ENCODE data around the gene HYAL2. TPM values are rescaled to one million over a fixed set of nuclear protein-coding genes. Genes with fewer than 3 reads are reported as not detected.

Gene HYAL2
- total and polyA plus RNA-seq, 2 of the 8 experiments (the other 6 are each of a cell fraction or from before 2014, with no cell fraction given) = 51.9 to 176 TPM

DNA sequence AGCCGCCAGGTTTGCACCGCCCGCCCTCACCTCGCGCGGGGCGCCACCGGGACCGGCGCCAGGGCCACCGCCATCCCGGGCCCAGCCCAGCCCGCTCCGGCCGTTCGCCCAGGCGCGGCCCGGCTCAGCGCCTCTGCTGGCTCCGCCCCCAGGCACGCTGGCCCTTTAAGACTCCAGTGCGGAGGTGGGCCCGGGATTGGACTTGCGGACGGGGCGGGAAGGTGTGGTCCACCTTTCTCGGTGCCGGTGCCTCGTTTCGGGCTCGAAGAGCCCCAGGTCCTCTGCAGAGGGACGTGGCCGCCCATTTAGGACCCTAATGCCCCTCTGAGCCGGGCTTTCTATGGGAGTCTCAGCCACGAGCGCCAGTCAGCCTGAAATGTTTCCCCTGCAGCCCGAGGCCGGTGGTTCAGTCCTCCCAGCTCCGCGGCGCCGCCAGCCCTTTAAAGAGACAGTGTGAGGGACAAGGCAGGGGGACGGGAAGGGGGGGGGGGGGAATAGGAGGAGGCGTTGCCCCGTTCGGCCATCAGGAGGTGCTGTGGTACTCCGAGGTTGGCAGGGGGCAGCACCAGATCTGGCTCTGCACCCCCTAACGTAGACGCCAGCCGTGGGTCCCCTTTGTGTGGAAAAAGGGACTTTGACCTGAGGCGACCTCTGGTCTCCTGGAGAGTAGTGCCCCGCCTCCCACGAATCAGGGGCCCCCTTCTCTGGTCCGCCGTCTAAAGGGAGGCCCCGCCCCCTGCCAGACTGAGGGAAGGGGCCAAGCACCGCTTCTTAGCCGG is 1.0 kb downstream of the HYAL2 start (continued):
- TF ChIP-seq, protein P1, sequence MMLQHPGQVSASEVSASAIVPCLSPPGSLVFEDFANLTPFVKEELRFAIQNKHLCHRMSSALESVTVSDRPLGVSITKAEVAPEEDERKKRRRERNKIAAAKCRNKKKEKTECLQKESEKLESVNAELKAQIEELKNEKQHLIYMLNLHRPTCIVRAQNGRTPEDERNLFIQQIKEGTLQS (IDR thresholded peaks at IDR 0.05; ENCODE audit: insufficient read depth, low read depth, low read length) = no peak
- peak; percentile 57 for TF ChIP-seq TAF7 (optimal IDR thresholded peaks at IDR 0.05; ENCODE audit: borderline replicate concordance, low read depth, low read length)
- TF ChIP-seq EP300 (IDR thresholded peaks at IDR 0.05; ENCODE audit: borderline replicate concordance in 1 of 2, low read depth in 2 of 2, low read length in 2 of 2) = peak in 1 of 2 experiments; percentile 97; a peak in 2 of 3 replicates
- TF ChIP-seq TEAD4 (IDR thresholded peaks at IDR 0.05; ENCODE audit: low read depth, low read length) = no peak
- no peak for TF ChIP-seq MAFK (IDR thresholded peaks at IDR 0.05; ENCODE audit: low read depth, low read length)
- TF ChIP-seq PHF8 (conservative IDR thresholded peaks at IDR 0.05; ENCODE audit: low read depth, low read length) = peak; percentile 99
- TF ChIP-seq RAD21 (IDR thresholded peaks at IDR 0.05 in 1 of 2, conservative IDR thresholded peaks at IDR 0.05 in 1 of 2; ENCODE audit: low read depth in 2 of 2, low read length in 2 of 2) = 0 out of 4 replicates have a peak, but pooled peaks of 1 of the 2 experiments have one; percentile 20
- TF ChIP-seq, protein P2, sequence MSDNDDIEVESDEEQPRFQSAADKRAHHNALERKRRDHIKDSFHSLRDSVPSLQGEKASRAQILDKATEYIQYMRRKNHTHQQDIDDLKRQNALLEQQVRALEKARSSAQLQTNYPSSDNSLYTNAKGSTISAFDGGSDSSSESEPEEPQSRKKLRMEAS (IDR thresholded peaks at IDR 0.05) = peak; percentile 41
- TF ChIP-seq SIRT6 (IDR thresholded peaks at IDR 0.05; ENCODE audit: low read length) = no peak
- no peak for TF ChIP-seq FOSL1 (IDR thresholded peaks at IDR 0.05; ENCODE audit: insufficient read depth, low read depth, low read length)
- TF ChIP-seq TBP (IDR thresholded peaks at IDR 0.05; ENCODE audit: low read depth, low read length) = peak; percentile 55
- TF ChIP-seq HDAC2 (IDR thresholded peaks at IDR 0.05; ENCODE audit: borderline replicate concordance in 1 of 2, low read depth in 2 of 2, low read length in 2 of 2) = 0 out of 4 replicates have a peak, but pooled peaks of 1 of the 2 experiments have one; percentile 50
- TF ChIP-seq, protein P3, sequence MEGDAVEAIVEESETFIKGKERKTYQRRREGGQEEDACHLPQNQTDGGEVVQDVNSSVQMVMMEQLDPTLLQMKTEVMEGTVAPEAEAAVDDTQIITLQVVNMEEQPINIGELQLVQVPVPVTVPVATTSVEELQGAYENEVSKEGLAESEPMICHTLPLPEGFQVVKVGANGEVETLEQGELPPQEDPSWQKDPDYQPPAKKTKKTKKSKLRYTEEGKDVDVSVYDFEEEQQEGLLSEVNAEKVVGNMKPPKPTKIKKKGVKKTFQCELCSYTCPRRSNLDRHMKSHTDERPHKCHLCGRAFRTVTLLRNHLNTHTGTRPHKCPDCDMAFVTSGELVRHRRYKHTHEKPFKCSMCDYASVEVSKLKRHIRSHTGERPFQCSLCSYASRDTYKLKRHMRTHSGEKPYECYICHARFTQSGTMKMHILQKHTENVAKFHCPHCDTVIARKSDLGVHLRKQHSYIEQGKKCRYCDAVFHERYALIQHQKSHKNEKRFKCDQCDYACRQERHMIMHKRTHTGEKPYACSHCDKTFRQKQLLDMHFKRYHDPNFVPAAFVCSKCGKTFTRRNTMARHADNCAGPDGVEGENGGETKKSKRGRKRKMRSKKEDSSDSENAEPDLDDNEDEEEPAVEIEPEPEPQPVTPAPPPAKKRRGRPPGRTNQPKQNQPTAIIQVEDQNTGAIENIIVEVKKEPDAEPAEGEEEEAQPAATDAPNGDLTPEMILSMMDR (IDR thresholded peaks at IDR 0.05; ENCODE audit: control extremely low read depth in 1 of 3, insufficient read depth in 1 of 3, low read depth in 1 of 3, low read length in 3 of 3) = peak in 2 of 3 experiments; percentile 69 to 71; a peak in 3 of 4 replicates
- TF ChIP-seq POU5F1 (IDR thresholded peaks at IDR 0.05; ENCODE audit: low read depth, low read length) = no peak
- no peak for TF ChIP-seq GTF2F1 (IDR thresholded peaks at IDR 0.05; ENCODE audit: borderline replicate concordance, low read depth, low read length)
- TF ChIP-seq CBX5 (IDR thresholded peaks at IDR 0.05; ENCODE audit: low read depth, low read length) = no peak
- TF ChIP-seq KDM1A (IDR thresholded peaks at IDR 0.05; ENCODE audit: borderline replicate concordance, low read length) = no peak
- TF ChIP-seq SUZ12 (IDR thresholded peaks at IDR 0.05; ENCODE audit: low read length) = no peak
- TF ChIP-seq CHD1 (IDR thresholded peaks at IDR 0.05; ENCODE audit: low read depth, low read length) = peak; percentile 94
